Osteocyte (in vitro differentiated cells): ENCODE results near the gene GSG1L. TPM values are rescaled to one million over a fixed set of nuclear protein-coding genes. Genes with fewer than 3 reads are reported as not detected.

Experiments used
- DNase-seq: peaks from one replicate; pipeline ENCODE4 v3.0.0; 2021; ENCODE audit warnings: mixed read lengths; ENCODE audit not compliant: unreplicated experiment; ENCODE audit errors: extremely low spot score
- H3K27ac Mint-ChIP-seq: one replicate; pipeline ENCODE4 v1.8.0; 2021; ENCODE audit warnings: mild to moderate bottlenecking, mixed read lengths; ENCODE audit not compliant: unreplicated experiment
- H3K27me3 Mint-ChIP-seq: one replicate; pipeline ENCODE4 v1.8.0; 2021; ENCODE audit warnings: mixed read lengths; ENCODE audit not compliant: unreplicated experiment
- H3K36me3 Mint-ChIP-seq: one replicate; pipeline ENCODE4 v1.8.0; 2021; ENCODE audit warnings: mixed read lengths; ENCODE audit not compliant: unreplicated experiment
- H3K4me1 Mint-ChIP-seq: one replicate; pipeline ENCODE4 v1.8.0; 2021; ENCODE audit warnings: mixed read lengths; ENCODE audit not compliant: unreplicated experiment
- H3K4me3 Mint-ChIP-seq: one replicate; pipeline ENCODE4 v1.8.0; 2021; ENCODE audit warnings: mild to moderate bottlenecking, moderate library complexity, mixed read lengths; ENCODE audit not compliant: unreplicated experiment
- H3K9me3 Mint-ChIP-seq: one replicate; pipeline ENCODE4 v1.8.0; 2021; ENCODE audit warnings: mixed read lengths; ENCODE audit not compliant: unreplicated experiment
- CTCF ChIP-seq: fragments of 200-600 bp; sonication (generic); IDR thresholded peaks from 2 replicates; pipeline ENCODE4 v1.5.0; 2021; ENCODE audit warnings: antibody characterized with exemption, mild to moderate bottlenecking, moderate library complexity
- total RNA-seq: library from RNA; stranded (reverse); gene quantifications from 2 replicates; pipeline ENCODE4 v1.2.1, GENCODE V29; 2021

The GSG1L gene
- total RNA-seq, 1 donor from 2014 or later = not detected

GRCh38 chr16:27770271-27771196 is 293.0 kb downstream of the GSG1L start:
- Mint-ChIP-seq H3K27me3 (no peaks in the 10 kb centered on the region), H3K27ac (peak overlapping the region; percentile 44), H3K4me1 (peaks cover 15% of the 10 kb centered on the region), H3K36me3 (peaks cover 18% of the 10 kb centered on the region), H3K4me3 (no peak overlapping the region), H3K9me3 (no peaks in the 10 kb centered on the region)
- DNase-seq = no peak
- TF ChIP-seq CTCF = no peak

- no peaks in the 10 kb centered on the region for H3K9me3 Mint-ChIP-seq
- no peak for TF ChIP-seq CTCF
- H3K27me3 Mint-ChIP-seq = no peaks in the 10 kb centered on the region
- H3K4me1 Mint-ChIP-seq = peaks cover 15% of the 10 kb centered on the region
- no peak for DNase-seq
- H3K27ac Mint-ChIP-seq = peak overlapping the region; percentile 44
- no peak overlapping the region for H3K4me3 Mint-ChIP-seq
- H3K36me3 Mint-ChIP-seq = peaks cover 23% of the 10 kb centered on the region
Observed at GRCh38 chr16:27769561-27770255, 293.8 kb downstream of the GSG1L start.

GRCh38 chr16:27768651-27769272 is 294.8 kb downstream of the GSG1L start:
- no peak for TF ChIP-seq CTCF
- no peak overlapping the region for H3K27ac Mint-ChIP-seq
- no peaks in the 10 kb centered on the region for H3K27me3 Mint-ChIP-seq
- DNase-seq = no peak
- H3K4me3 Mint-ChIP-seq = no peak overlapping the region
- peaks cover 15% of the 10 kb centered on the region for H3K4me1 Mint-ChIP-seq
- no peaks in the 10 kb centered on the region for H3K9me3 Mint-ChIP-seq
- H3K36me3 Mint-ChIP-seq = peaks cover 29% of the 10 kb centered on the region

GRCh38 chr16:27767971-27768591 is 295.4 kb downstream of the GSG1L start:
- H3K27me3 Mint-ChIP-seq = no peaks in the 10 kb centered on the region
- no peak for TF ChIP-seq CTCF
- no peak for DNase-seq
- H3K9me3 Mint-ChIP-seq = no peaks in the 10 kb centered on the region
- H3K36me3 Mint-ChIP-seq = peaks cover 31% of the 10 kb centered on the region
- no peak overlapping the region for H3K4me3 Mint-ChIP-seq
- H3K4me1 Mint-ChIP-seq = peaks cover 15% of the 10 kb centered on the region
- H3K27ac Mint-ChIP-seq = no peak overlapping the region
